Measurements from ENCODE around the gene ARNT2. TPM values are rescaled to one million over a fixed set of nuclear protein-coding genes. Genes with fewer than 3 reads are reported as not detected.
A peak's percentile ranks its signal among the peaks of the same experiment; 100 is the strongest.

Gene ARNT2
- total RNA-seq, 6 experiments from 2014 or later: 2.4 to 16.6 (median 15.5) TPM

DNA sequence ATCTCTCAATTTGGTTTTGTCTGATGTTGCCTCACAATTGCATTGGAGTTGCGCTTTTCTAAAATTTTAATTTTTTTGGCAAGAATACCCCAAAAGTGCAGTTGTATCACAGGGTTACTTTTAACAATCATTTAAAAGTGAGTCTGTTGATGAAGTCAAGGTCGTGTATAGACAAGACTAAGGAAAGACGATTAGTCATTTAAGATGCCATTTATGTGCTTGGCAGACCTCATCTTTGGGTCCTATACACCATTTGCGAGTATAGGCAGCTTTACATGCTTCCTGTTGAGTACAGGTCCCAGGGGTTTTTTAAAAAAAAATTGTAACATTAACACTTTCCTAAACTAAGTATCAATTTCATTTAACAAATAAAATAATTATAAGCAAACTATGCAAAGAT, 12.5 kb downstream of the ARNT2 start:
- Mint-ChIP-seq H3K4me1 (ENCODE audit: low read depth) (no peaks in the 10 kb centered on the region), H3K27me3 (ENCODE audit: insufficient read depth) (peaks cover 27% of the 10 kb centered on the region), H3K9me3 (no peaks in the 10 kb centered on the region), H3K4me3 (no peak overlapping the region), H3K36me3 (ENCODE audit: low read depth) (no peaks in the 10 kb centered on the region), H3K27ac (no peak overlapping the region)
- TF ChIP-seq, protein P1, sequence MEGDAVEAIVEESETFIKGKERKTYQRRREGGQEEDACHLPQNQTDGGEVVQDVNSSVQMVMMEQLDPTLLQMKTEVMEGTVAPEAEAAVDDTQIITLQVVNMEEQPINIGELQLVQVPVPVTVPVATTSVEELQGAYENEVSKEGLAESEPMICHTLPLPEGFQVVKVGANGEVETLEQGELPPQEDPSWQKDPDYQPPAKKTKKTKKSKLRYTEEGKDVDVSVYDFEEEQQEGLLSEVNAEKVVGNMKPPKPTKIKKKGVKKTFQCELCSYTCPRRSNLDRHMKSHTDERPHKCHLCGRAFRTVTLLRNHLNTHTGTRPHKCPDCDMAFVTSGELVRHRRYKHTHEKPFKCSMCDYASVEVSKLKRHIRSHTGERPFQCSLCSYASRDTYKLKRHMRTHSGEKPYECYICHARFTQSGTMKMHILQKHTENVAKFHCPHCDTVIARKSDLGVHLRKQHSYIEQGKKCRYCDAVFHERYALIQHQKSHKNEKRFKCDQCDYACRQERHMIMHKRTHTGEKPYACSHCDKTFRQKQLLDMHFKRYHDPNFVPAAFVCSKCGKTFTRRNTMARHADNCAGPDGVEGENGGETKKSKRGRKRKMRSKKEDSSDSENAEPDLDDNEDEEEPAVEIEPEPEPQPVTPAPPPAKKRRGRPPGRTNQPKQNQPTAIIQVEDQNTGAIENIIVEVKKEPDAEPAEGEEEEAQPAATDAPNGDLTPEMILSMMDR (IDR thresholded peaks at IDR 0.05): no peak
- DNase-seq: no peak

DNA sequence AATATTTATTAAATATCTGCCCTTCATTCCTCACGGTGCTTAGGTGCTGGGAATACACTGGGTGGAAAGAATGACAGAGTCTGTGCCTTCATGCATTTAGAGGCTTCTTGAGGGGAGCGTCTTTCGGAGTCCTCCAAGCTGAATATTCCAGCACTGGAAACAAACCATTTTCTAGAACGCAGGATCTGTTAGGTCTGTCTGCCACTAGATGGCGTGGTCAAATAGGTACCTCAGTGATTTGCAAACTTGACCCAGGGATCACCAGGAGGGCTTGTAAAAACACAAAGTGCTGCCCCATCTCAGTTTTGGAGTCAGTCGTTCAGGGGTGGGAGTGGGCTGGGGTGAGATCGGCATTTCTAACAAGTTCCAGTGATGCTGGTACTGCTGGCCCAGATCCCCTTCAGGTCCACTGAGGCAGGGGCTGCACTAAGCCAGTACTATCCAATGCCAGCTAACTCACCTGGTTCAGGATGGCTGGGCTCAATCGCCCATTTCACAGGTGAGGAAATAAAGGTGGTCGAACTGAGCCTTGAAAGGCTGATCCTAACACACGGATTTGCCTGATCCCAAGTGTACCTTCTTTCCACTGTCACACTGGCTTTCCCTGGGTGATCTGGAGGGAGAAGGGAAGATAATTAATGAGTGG, 14.8 kb downstream of the ARNT2 start:
- Mint-ChIP-seq H3K27ac (no peak overlapping the region), H3K27me3 (ENCODE audit: insufficient read depth) (peaks cover 20% of the 10 kb centered on the region), H3K9me3 (no peaks in the 10 kb centered on the region), H3K4me3 (no peak overlapping the region), H3K36me3 (ENCODE audit: low read depth) (no peaks in the 10 kb centered on the region), H3K4me1 (ENCODE audit: low read depth) (no peaks in the 10 kb centered on the region)
- peak; percentile 31 for DNase-seq
- TF ChIP-seq, protein P1 (IDR thresholded peaks at IDR 0.05): peak; percentile 85

DNA sequence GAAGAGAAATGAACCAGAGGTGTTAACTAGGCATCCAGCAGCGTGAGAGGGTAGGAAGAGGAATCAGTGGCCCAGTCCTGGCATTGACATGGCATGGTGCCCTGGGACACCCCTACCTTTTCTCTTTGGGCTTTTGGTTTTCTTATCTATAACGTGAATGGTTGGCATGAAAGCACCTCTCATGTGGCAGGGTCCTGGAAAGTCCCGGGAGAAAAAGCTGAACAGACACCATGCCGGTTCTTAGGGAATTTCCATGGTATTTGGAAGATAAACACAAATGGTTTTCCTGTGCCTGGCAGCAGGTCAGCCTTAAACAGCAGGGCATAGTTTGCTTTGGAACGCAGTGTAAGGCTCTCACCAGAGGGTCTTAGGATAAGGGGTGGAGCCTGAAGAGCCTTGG, 15.4 kb downstream of the ARNT2 start:
- Mint-ChIP-seq H3K36me3 (ENCODE audit: low read depth) (no peaks in the 10 kb centered on the region), H3K27ac (no peak overlapping the region), H3K27me3 (ENCODE audit: insufficient read depth) (peaks cover 20% of the 10 kb centered on the region), H3K4me1 (ENCODE audit: low read depth) (no peaks in the 10 kb centered on the region), H3K9me3 (no peaks in the 10 kb centered on the region), H3K4me3 (no peak overlapping the region)
- DNase-seq: no peak
- TF ChIP-seq, protein P1 (IDR thresholded peaks at IDR 0.05): no peak

DNA sequence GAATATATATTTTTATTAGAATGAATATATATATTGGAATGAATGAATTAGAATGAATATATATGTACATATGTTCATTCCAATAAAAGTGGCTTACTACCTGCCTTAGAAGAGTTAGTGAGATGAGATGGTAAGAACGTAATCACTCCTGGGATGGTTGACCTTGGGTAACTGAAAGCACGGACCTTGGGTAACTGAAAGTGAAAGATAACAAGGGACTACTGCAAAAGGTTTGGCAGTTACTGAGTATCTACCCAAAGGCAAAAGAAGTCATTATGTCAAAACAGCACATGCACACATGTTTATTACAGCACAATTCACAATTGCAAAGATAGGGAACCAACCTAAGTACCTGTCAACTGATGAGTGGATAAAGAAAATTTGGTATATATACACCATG, 16.5 kb downstream of the ARNT2 start:
- TF ChIP-seq, protein P1 (IDR thresholded peaks at IDR 0.05): no peak
- H3K27ac Mint-ChIP-seq: no peak overlapping the region
- H3K9me3 Mint-ChIP-seq: no peaks in the 10 kb centered on the region
- H3K27me3 Mint-ChIP-seq (ENCODE audit: insufficient read depth): peaks cover 17% of the 10 kb centered on the region
- no peaks in the 10 kb centered on the region for H3K4me1 Mint-ChIP-seq (ENCODE audit: low read depth)
- no peak overlapping the region for H3K4me3 Mint-ChIP-seq
- no peak for DNase-seq
- no peaks in the 10 kb centered on the region for H3K36me3 Mint-ChIP-seq (ENCODE audit: low read depth)

DNA sequence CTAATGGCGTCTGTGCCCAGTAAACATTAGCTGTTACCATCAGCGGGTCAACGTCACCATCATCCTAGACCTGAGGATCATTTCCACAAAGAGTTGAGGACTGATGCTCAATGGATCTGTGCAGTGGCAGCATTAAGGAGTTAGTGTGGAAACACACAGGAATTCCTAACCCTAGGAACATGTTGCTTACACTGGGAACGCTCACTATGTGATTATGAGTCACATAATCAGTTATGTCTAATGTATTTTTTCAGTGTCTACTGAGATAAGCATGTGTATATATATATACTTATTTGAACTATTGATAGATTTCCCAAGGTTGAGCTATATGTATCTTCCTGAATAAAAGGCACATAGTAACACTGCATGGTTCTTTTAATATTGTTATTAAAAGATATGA, 19.0 kb downstream of the ARNT2 start:
- Mint-ChIP-seq H3K27me3 (ENCODE audit: insufficient read depth) (peaks cover 10% of the 10 kb centered on the region), H3K9me3 (no peaks in the 10 kb centered on the region), H3K27ac (no peak overlapping the region), H3K4me1 (ENCODE audit: low read depth) (no peaks in the 10 kb centered on the region), H3K36me3 (ENCODE audit: low read depth) (no peaks in the 10 kb centered on the region), H3K4me3 (no peak overlapping the region)
- DNase-seq: no peak
- TF ChIP-seq, protein P1 (IDR thresholded peaks at IDR 0.05): no peak

All from HFFc6 (cell line).